HG03439 (cell line): ENCODE results near the gene TCP11.

ENCODE experiments used
- ATAC-seq: cut with Tn5 transposase; IDR thresholded peaks from one replicate; pipeline ENCODE4 v1.9.1; 2021; ENCODE audit warnings: mild to moderate bottlenecking, moderate library complexity; ENCODE audit not compliant: unreplicated experiment

The TCP11 gene

GRCh38 chr6:35083507-35083906 is 57.6 kb downstream of the TCP11 start:
- no peak for ATAC-seq

- ATAC-seq = no peak
Measured at GRCh38 chr6:35082733-35083403, 58.3 kb downstream of the TCP11 start.

- ATAC-seq = no peak
Measured at GRCh38 chr6:35082046-35082732, 59.0 kb downstream of the TCP11 start.

GRCh38 chr6:35081426-35081851 is 59.7 kb downstream of the TCP11 start:
- ATAC-seq = no peak

GRCh38 chr6:35080821-35081425 is 60.2 kb downstream of the TCP11 start:
- ATAC-seq = no peak

- ATAC-seq = no peak
Measured at GRCh38 chr6:35080016-35080680, 61.0 kb downstream of the TCP11 start.

GRCh38 chr6:35079311-35080000 is 61.7 kb downstream of the TCP11 start:
- no peak for ATAC-seq

- no peak for ATAC-seq
Measured at GRCh38 chr6:35078896-35079295, 62.2 kb downstream of the TCP11 start.

- ATAC-seq = no peak
Measured at GRCh38 chr6:35078226-35078850, 62.8 kb downstream of the TCP11 start.

GRCh38 chr6:35077713-35078105 is 63.4 kb downstream of the TCP11 start:
- ATAC-seq = no peak

- no peak for ATAC-seq
Measured at GRCh38 chr6:35076997-35077712, 64.0 kb downstream of the TCP11 start.

GRCh38 chr6:35073766-35074471 is 67.2 kb downstream of the TCP11 start:
- no peak for ATAC-seq

- no peak for ATAC-seq
Measured at GRCh38 chr6:35073211-35073610, 67.9 kb downstream of the TCP11 start.

GRCh38 chr6:35072698-35073055 is 68.5 kb downstream of the TCP11 start:
- no peak for ATAC-seq

- ATAC-seq = no peak
Measured at GRCh38 chr6:35072051-35072697, 69.0 kb downstream of the TCP11 start.

GRCh38 chr6:35071347-35071994 is 69.7 kb downstream of the TCP11 start:
- ATAC-seq = no peak

GRCh38 chr6:35070111-35070510 is 71.0 kb downstream of the TCP11 start:
- ATAC-seq = no peak

GRCh38 chr6:35069262-35069661 is 71.9 kb downstream of the TCP11 start:
- ATAC-seq = no peak
